ENCODE data around the gene CAPN14.

CAPN14 gene

GRCh38 chr2:31140151-31140550 lies 77.2 kb downstream of the CAPN14 start:
- DNase-seq (ENCODE audit: low read depth in 2 of 2), result peak; percentile 29 to 34

- DNase-seq (ENCODE audit: low read depth in 2 of 2), result no peak
Measured at GRCh38 chr2:31139671-31140070, 77.6 kb downstream of the CAPN14 start.

GRCh38 chr2:31138037-31138962 lies 79.0 kb downstream of the CAPN14 start, which contains the start of gene GALNT14:
GALNT14 (minus strand) TSS chr2:31138440; CDS start chr2:31138086, 354 bp downstream.
- peak in 1 of 2 experiments; percentile 24 for DNase-seq (ENCODE audit: low read depth in 2 of 2)

- no peak for DNase-seq (ENCODE audit: low read depth in 2 of 2)
Measured at GRCh38 chr2:31137211-31138036, 79.9 kb downstream of the CAPN14 start.

GRCh38 chr2:31136732-31137131 lies 80.6 kb downstream of the CAPN14 start:
- no peak for DNase-seq (ENCODE audit: low read depth in 2 of 2)

- no peak for DNase-seq (ENCODE audit: low read depth in 2 of 2)
Measured at GRCh38 chr2:31136000-31136399, 81.3 kb downstream of the CAPN14 start.

- no peak for DNase-seq (ENCODE audit: low read depth in 2 of 2)
Measured at GRCh38 chr2:31134480-31134879, 82.8 kb downstream of the CAPN14 start.

- no peak for DNase-seq (ENCODE audit: low read depth in 2 of 2)
Measured at GRCh38 chr2:31132786-31133185, 84.5 kb downstream of the CAPN14 start.

GRCh38 chr2:31131871-31132270 lies 85.4 kb downstream of the CAPN14 start:
- no peak for DNase-seq (ENCODE audit: low read depth in 2 of 2)

- no peak for DNase-seq (ENCODE audit: low read depth in 2 of 2)
Measured at GRCh38 chr2:31129375-31130171, 87.7 kb downstream of the CAPN14 start.

GRCh38 chr2:31127931-31128330 lies 89.4 kb downstream of the CAPN14 start:
- no peak for DNase-seq (ENCODE audit: low read depth in 2 of 2)

- no peak for DNase-seq (ENCODE audit: low read depth in 2 of 2)
Measured at GRCh38 chr2:31125918-31126695, 91.2 kb downstream of the CAPN14 start.

- DNase-seq (ENCODE audit: low read depth in 2 of 2), result no peak
Measured at GRCh38 chr2:31124904-31125303, 92.4 kb downstream of the CAPN14 start.

All from fibroblast of skin of left quadriceps (primary cell).